ENCODE measurements around the gene SCP2D1.
A peak's percentile ranks its signal among the peaks of the same experiment; 100 is the strongest.
"Not testable (repeated sequence)": the region's sequence is repeated elsewhere in the genome, so short reads cannot be mapped to it uniquely, and the experiment has no call there.

SCP2D1 gene

DNA sequence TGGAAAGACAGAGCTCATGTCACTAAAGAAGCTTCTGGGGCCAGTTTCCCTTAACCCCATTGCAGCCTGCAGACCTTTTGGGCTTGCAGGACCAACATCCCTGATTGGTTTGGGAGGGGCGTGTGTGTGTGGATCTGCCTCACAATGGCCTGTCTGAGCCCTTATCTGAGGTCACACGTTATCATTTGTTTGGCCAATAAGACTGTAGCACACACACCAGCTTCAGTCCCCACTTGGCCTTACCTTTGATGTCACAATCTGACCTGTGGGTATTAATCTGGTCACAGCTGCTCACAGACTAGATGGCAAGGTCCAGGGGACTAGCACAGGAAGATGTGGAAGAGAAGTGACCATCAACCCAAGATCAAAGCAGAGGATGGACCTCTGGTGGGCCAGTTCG, at the start of gene SCP2D1:
Gene SCP2D1, plus strand, starts transcription at position 301 of the 400 bp plus-strand sequence. Its CDS starts 33 bp downstream, at position 334.
- no peak for DNase-seq

- no peak for DNase-seq
These were observed 45.9 kb upstream of the SCP2D1 start for GRCh38 chr20:18767676-18768075.

GRCh38 chr20:18773566-18773965, 40.0 kb upstream of the SCP2D1 start:
- no peak for DNase-seq

- DNase-seq = no peak
These were observed 39.4 kb upstream of the SCP2D1 start for GRCh38 chr20:18774207-18774606.

- DNase-seq = no peak
These were observed 38.0 kb upstream of the SCP2D1 start for GRCh38 chr20:18775633-18776032.

- DNase-seq = no peak
These were observed 34.7 kb upstream of the SCP2D1 start for GRCh38 chr20:18778690-18779392.

- no peak for DNase-seq
These were observed 33.0 kb upstream of the SCP2D1 start for GRCh38 chr20:18780385-18781130.

- DNase-seq = no peak
These were observed 32.1 kb upstream of the SCP2D1 start for GRCh38 chr20:18781509-18781908.

- DNase-seq = no peak
These were observed 30.1 kb upstream of the SCP2D1 start for GRCh38 chr20:18783385-18783959.

GRCh38 chr20:18787046-18787445, 26.5 kb upstream of the SCP2D1 start:
- not testable (repeated sequence) for DNase-seq

DNA sequence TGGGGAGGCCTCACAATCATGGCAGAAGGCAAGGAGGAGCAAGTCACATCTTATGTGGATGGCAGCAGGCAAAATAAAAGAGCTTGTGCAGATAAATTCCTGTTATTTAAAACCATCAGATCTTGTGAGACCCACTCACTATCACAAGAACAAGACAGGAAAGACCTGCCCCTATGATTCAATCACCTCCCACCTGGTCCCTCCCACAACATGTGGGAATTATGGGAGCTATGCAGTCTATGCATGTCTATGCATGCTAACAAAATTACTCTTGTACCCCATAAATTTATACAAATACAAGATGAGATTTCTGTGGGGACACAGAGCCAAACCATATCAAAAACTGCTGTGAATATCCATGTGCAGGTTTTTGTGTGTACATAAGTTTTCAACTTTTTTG, 25.6 kb upstream of the SCP2D1 start:
- no peak for DNase-seq

DNA sequence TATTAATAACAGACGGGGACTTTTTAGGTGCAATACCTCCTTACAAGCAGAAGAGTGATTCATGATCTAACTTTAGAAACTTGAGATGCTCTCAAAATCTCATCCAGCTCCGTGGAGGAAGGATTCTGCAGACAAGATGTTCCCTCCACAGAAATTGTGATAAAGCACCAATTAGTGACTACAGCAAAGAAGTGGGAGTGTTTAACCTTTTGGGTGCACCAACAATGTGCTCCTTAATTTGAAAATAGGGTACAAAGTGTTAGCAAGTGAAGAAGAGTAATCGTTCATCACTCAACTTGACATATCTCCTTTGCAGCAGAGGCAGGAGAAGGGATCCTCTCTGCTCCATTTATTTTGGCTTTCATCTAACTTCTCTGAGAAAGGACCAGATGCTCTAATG, 22.8 kb upstream of the SCP2D1 start:
- DNase-seq = peak; percentile 51

- DNase-seq = peak; percentile 85
These were observed 19.8 kb upstream of the SCP2D1 start for GRCh38 chr20:18793625-18794427.

DNA sequence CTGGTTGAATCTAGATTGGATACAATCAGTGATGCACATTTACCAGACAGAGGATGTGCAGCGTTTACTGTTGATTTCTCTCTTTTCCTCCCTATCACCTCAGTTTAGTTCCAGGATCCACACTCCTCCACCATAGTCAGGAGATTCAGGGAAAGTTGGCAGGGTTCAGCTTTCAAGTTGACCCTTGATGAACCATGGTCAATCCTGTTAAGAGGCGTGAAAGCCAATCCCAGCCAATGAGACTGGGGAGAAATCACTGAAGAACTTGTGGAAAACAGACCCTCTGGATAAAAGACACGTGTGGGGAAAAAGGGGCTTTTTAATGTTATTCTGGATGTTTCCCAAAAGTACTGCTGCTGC, 19.2 kb upstream of the SCP2D1 start:
- no peak for DNase-seq

GRCh38 chr20:18795366-18795765, 18.2 kb upstream of the SCP2D1 start:
- DNase-seq = no peak

GRCh38 chr20:18796282-18796833, 17.2 kb upstream of the SCP2D1 start:
- no peak for DNase-seq

DNA sequence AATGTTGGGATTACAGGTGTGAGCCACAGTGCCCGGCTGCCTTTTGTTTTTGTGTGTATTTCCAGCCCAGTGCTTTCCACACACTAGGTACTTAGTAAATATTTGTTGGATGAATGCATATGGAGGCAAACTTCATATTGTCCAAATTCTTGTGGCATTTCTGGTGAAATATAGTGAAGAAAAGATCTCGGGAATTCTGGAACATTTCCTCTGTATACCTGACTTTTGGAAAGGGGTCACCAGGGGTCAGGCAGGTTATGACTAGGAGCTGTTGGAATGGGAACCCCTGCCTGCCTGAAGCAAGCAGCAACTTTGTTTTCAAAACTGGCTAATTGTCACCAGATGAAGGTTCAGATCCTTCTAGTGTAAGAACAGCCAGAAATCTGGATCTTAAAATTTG, 12.1 kb upstream of the SCP2D1 start:
- DNase-seq = no peak

DNA sequence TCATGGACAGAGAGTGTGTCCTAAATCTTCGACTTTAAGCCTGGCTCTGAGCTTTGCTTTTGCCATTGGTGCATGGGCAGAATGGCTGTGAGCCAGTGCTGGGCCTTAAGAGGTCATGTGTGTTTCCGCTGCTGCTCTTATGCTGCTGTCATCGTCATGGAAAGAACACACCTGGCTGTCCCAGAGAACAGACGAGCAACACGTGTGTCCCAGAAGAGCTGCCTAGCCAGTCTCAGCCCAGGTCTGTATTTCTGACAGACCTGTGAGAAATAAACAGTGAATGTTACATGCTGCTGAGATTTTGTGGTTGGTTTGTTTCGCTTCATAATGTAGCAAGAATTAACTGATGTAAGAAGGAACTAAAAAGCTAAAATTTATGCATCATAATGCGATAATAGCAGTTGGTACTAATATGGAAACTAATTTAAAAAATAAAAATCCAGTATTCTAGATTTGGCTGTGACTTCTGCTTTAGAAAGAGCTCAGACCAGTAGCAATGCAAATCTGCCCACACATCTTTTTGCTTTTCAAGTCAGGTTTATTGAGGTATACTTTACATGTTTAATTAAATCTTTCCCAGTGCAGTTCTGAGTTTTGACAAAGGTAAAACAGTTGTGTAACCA, 11.5 kb upstream of the SCP2D1 start:
- no peak for DNase-seq

DNA sequence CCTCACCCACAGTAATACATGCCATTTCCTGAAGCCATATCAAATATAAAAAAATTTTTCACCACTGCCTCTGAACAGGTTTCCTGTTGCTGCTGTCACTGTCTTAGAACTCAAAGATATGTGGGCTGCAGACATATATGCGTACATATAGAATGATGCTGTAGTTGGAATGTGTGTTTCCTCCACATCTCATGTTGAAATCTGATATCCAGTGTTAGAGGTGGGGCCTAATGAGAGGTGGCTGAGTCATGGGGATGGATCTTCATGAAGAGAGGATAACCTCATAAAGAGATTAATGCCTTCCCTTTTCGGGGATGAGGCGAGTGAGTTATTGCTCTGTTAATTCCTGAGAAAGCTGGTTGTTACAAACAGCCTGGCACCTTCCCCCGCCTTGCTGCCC, 7.7 kb upstream of the SCP2D1 start:
- DNase-seq = no peak

- DNase-seq = no peak
These were observed 4.9 kb upstream of the SCP2D1 start for GRCh38 chr20:18808712-18809111.

DNA sequence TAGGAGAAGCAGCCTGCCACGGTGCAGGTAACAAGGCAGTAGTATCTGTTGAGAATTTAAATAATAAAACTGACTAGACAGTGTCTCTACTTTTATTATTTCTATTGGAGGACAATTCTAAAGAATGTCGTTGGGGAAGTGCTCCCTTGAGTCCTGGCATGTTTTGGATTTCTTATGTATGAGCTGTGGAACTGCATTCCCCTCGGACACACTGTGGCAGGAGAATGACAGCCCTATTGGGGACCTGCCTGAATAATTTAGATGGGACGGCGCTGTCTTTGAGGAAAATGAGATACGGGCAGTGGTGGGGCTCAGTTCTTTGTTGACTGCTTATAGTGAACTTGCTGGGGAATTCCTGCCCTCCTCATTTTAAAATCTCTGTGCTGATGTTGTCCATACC, 2.4 kb upstream of the SCP2D1 start:
- no peak for DNase-seq

- no peak for DNase-seq
These were observed 1.7 kb upstream of the SCP2D1 start for GRCh38 chr20:18811904-18812303.

All from NCI-H2227 treated with DMSO at 0.1 percent for 48 hours (cell line).